HG03571 (cell line): ENCODE results near the gene CRYAA.
"Not testable (repeated sequence)": the region's sequence is repeated elsewhere in the genome, so short reads cannot be mapped to it uniquely, and the experiment has no call there.

Experiments used
- ATAC-seq: cut with Tn5 transposase; IDR thresholded peaks from one replicate; pipeline ENCODE4 v1.9.1; 2021; ENCODE audit not compliant: unreplicated experiment

CRYAA gene

GRCh38 chr21:43168708-43169107, at the start of gene CRYAA:
Gene CRYAA (plus strand): TSS chr21:43169008. CDS start chr21:43169100, 92 bp downstream.
- not testable (repeated sequence) for ATAC-seq

GRCh38 chr21:43130094-43130493, 38.7 kb upstream of the CRYAA start:
- ATAC-seq = not testable (repeated sequence)

- ATAC-seq = not testable (repeated sequence)
Measured at GRCh38 chr21:43134520-43134919, 34.3 kb upstream of the CRYAA start.

GRCh38 chr21:43138944-43139343, 29.9 kb upstream of the CRYAA start:
- not testable (repeated sequence) for ATAC-seq

GRCh38 chr21:43141407-43141806, 27.4 kb upstream of the CRYAA start:
- ATAC-seq = not testable (repeated sequence)

- ATAC-seq = not testable (repeated sequence)
Measured at GRCh38 chr21:43146637-43147036, 22.2 kb upstream of the CRYAA start.

GRCh38 chr21:43147999-43148398, 20.8 kb upstream of the CRYAA start:
- not testable (repeated sequence) for ATAC-seq

- not testable (repeated sequence) for ATAC-seq
Measured at GRCh38 chr21:43149344-43149743, 19.5 kb upstream of the CRYAA start.

- not testable (repeated sequence) for ATAC-seq
Measured at GRCh38 chr21:43153601-43154000, 15.2 kb upstream of the CRYAA start.

GRCh38 chr21:43159279-43160175, 9.3 kb upstream of the CRYAA start:
- ATAC-seq = not testable (repeated sequence)

- not testable (repeated sequence) for ATAC-seq
Measured at GRCh38 chr21:43161826-43162707, 6.7 kb upstream of the CRYAA start.

- not testable (repeated sequence) for ATAC-seq
Measured at GRCh38 chr21:43162708-43163205, 6.1 kb upstream of the CRYAA start.

- ATAC-seq = not testable (repeated sequence)
Measured at GRCh38 chr21:43164823-43165222, 4.0 kb upstream of the CRYAA start.

GRCh38 chr21:43165734-43166133, 3.1 kb upstream of the CRYAA start:
- not testable (repeated sequence) for ATAC-seq

GRCh38 chr21:43169230-43169886, 550 bp downstream of the CRYAA start:
- ATAC-seq = not testable (repeated sequence)

- not testable (repeated sequence) for ATAC-seq
Measured at GRCh38 chr21:43169891-43170290, 1.1 kb downstream of the CRYAA start.

- ATAC-seq = not testable (repeated sequence)
Measured at GRCh38 chr21:43172812-43173211, 4.0 kb downstream of the CRYAA start.

- not testable (repeated sequence) for ATAC-seq
Measured at GRCh38 chr21:43173438-43173837, 4.6 kb downstream of the CRYAA start.

GRCh38 chr21:43173930-43174329, 5.1 kb downstream of the CRYAA start:
- ATAC-seq = not testable (repeated sequence)

- ATAC-seq = not testable (repeated sequence)
Measured at GRCh38 chr21:43174998-43175397, 6.2 kb downstream of the CRYAA start.

- peak; percentile 58 for ATAC-seq
Measured at GRCh38 chr21:43176621-43177020, 7.8 kb downstream of the CRYAA start.
